NCI-H1930 (cell line): ENCODE results near the gene LPIN1.
"Not testable (repeated sequence)": the region's sequence is repeated elsewhere in the genome, so short reads cannot be mapped to it uniquely, and the experiment has no call there.

Source experiments
- DNase-seq, 2 experiments: peaks; one replicate each; lab custom pipeline; 2025; lab: John Stamatoyannopoulos, UW

The LPIN1 gene

GRCh38 chr2:11744631-11745394 lies 1.6 kb upstream of the LPIN1 start:
- DNase-seq: no peak

- no peak for DNase-seq
Observed at GRCh38 chr2:11745613-11746375, 638 bp upstream of the LPIN1 start.

- no peak for DNase-seq
Observed at GRCh38 chr2:11746807-11747459, 501 bp downstream of the LPIN1 start.

- no peak for DNase-seq
Observed at GRCh38 chr2:11748018-11748860, 1.8 kb downstream of the LPIN1 start.

GRCh38 chr2:11748861-11749645 lies 2.6 kb downstream of the LPIN1 start:
- DNase-seq: no peak

- no peak for DNase-seq
Observed at GRCh38 chr2:11749646-11750349, 3.4 kb downstream of the LPIN1 start.

GRCh38 chr2:11750422-11750821 lies 4.0 kb downstream of the LPIN1 start:
- no peak for DNase-seq

- no peak for DNase-seq
Observed at GRCh38 chr2:11750917-11751316, 4.5 kb downstream of the LPIN1 start.

GRCh38 chr2:11752906-11753305 lies 6.5 kb downstream of the LPIN1 start:
- DNase-seq: no peak

- DNase-seq: no peak
Observed at GRCh38 chr2:11753452-11753885, 7.0 kb downstream of the LPIN1 start.

- no peak for DNase-seq
Observed at GRCh38 chr2:11753886-11754699, 7.7 kb downstream of the LPIN1 start.

GRCh38 chr2:11754700-11755015 lies 8.2 kb downstream of the LPIN1 start:
- no peak for DNase-seq

GRCh38 chr2:11757101-11757500 lies 10.7 kb downstream of the LPIN1 start:
- DNase-seq: no peak

GRCh38 chr2:11758187-11758586 lies 11.8 kb downstream of the LPIN1 start:
- no peak for DNase-seq

- no peak for DNase-seq
Observed at GRCh38 chr2:11758647-11759046, 12.2 kb downstream of the LPIN1 start.

GRCh38 chr2:11759182-11759975 lies 12.9 kb downstream of the LPIN1 start:
- not testable (repeated sequence) for DNase-seq

GRCh38 chr2:11761259-11761658 lies 14.8 kb downstream of the LPIN1 start:
- DNase-seq: no peak

- DNase-seq: no peak
Observed at GRCh38 chr2:11762031-11762430, 15.6 kb downstream of the LPIN1 start.
